Tibial nerve (tissue), 4 donors: ENCODE data around the gene CLEC16A.

Source experiments
- EP300 ChIP-seq, 2 donors: sonication (generic); formaldehyde crosslinking; IDR thresholded peaks; one replicate each; pipeline ENCODE4 v1.6.1; 2017; ENCODE audit warnings: antibody characterized with exemption in 2 of 2, mild to moderate bottlenecking in 1 of 2
- POLR2A ChIP-seq, 2 donors: fragments of 450-650 bp; IDR thresholded peaks; one replicate each; pipeline ENCODE4 v1.6.1; 2017; ENCODE audit warnings: antibody characterized with exemption in 2 of 2, mild to moderate bottlenecking in 2 of 2, moderate library complexity in 2 of 2
- TF ChIP-seq, protein P1 (sequence below), 5 experiments: fragments of 200-600 bp in 3 of 5; fragments of 450-650 bp in 2 of 5; sonication (generic) in 3 of 5; IDR thresholded peaks; one replicate each; pipeline ENCODE4 v1.5.1; 2016 to 2019; ENCODE audit warnings: antibody characterized with exemption in 5 of 5, mild to moderate bottlenecking in 3 of 5, moderate library complexity in 2 of 5

DNA sequence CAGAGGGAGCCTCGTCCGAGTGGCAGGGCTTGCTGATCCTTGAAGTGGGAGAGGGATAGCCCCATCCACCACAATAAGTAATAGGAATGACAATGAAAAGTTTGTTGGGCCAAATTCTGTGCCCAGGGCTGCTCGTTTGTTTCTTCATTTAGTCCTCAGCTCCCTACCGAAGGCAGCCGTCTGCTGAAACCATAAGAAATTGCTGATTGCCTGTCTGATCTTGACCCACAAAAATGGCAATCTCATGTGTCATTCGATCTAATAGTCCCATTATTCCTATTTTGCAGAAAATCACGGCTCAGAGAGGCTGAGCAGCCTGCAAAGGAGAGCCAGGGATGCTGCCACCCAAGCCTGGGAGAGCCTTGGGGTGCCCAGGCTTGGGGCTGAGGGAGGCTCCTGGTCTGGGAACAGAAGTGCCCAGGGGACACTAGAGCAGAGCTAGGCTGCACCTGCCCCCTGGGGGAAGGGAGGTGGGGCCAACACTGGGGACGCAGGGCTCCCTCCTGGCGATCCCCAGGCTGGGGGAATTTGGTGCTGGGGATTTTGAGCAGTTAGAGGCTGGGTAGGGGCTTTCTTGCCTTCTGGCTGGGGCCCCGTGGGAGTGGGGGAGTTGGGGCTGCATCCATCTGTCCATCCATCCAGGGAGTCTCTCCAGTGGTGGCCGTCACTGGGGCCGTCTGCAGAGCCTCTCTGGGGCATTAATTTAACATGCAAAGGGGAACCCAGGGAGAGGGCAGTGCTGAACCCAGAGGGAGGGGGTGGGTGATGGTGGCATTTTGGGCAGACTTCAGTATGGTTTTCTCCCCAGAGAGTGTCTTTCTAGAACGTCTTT is 258.1 kb downstream of the CLEC16A start:
- TF ChIP-seq, protein P1, sequence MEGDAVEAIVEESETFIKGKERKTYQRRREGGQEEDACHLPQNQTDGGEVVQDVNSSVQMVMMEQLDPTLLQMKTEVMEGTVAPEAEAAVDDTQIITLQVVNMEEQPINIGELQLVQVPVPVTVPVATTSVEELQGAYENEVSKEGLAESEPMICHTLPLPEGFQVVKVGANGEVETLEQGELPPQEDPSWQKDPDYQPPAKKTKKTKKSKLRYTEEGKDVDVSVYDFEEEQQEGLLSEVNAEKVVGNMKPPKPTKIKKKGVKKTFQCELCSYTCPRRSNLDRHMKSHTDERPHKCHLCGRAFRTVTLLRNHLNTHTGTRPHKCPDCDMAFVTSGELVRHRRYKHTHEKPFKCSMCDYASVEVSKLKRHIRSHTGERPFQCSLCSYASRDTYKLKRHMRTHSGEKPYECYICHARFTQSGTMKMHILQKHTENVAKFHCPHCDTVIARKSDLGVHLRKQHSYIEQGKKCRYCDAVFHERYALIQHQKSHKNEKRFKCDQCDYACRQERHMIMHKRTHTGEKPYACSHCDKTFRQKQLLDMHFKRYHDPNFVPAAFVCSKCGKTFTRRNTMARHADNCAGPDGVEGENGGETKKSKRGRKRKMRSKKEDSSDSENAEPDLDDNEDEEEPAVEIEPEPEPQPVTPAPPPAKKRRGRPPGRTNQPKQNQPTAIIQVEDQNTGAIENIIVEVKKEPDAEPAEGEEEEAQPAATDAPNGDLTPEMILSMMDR (IDR thresholded peaks at IDR 0.05) = no peak
- TF ChIP-seq EP300 (IDR thresholded peaks at IDR 0.05) (no peak), POLR2A (IDR thresholded peaks at IDR 0.05) (no peak)
